HG03045 (cell line): Measurements from ENCODE around the gene SESN2.
"Not testable (repeated sequence)": the region's sequence is repeated elsewhere in the genome, so short reads cannot be mapped to it uniquely, and the experiment has no call there.

ENCODE experiments used
- ATAC-seq: cut with Tn5 transposase; IDR thresholded peaks from one replicate; pipeline ENCODE4 v1.9.1; 2021; ENCODE audit warnings: mild to moderate bottlenecking, moderate library complexity; ENCODE audit not compliant: unreplicated experiment

The SESN2 gene

GRCh38 chr1:28326984-28327383 is 67.7 kb downstream of the SESN2 start:
- no peak for ATAC-seq

DNA sequence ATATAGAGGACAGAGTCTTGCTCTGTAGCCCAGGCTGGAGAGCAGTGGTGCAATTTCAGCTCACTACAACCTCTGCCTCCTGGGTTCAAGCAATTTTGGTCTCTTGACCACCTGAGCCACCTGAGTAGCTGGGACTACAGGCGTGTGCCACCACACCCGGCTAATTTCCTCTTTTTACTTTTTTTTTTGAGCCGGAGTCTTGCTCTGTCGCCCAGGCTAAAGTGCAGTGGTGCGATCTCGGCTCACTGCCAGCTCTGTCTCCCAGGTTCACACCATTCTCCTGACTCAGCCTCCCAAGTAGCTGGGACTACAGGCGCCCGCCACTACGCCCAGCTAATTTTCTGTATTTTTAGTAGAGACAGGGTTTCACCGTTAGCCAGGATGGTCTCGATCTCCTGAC is 68.1 kb downstream of the SESN2 start:
- not testable (repeated sequence) for ATAC-seq

DNA sequence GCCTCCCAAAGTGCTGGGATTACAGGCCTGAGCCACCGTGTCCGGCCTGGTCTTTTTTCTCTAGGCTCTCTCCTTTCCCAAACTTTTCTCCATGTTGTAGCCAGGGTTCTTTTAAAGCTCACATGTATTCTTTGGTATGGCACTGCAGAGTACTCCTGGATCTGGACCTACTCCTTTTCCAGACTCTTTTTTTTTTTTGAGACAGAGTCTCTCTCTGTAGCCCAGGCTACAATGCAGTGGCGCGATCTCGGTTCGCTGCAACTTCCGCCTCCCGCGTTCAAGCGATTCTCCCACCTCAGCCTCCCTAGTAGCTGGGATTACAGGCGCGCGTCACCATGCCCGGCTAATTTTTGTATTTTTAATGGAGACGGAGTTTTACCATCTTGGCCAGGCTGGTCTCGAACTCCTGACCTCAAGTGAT is 68.9 kb downstream of the SESN2 start:
- ATAC-seq = no peak

DNA sequence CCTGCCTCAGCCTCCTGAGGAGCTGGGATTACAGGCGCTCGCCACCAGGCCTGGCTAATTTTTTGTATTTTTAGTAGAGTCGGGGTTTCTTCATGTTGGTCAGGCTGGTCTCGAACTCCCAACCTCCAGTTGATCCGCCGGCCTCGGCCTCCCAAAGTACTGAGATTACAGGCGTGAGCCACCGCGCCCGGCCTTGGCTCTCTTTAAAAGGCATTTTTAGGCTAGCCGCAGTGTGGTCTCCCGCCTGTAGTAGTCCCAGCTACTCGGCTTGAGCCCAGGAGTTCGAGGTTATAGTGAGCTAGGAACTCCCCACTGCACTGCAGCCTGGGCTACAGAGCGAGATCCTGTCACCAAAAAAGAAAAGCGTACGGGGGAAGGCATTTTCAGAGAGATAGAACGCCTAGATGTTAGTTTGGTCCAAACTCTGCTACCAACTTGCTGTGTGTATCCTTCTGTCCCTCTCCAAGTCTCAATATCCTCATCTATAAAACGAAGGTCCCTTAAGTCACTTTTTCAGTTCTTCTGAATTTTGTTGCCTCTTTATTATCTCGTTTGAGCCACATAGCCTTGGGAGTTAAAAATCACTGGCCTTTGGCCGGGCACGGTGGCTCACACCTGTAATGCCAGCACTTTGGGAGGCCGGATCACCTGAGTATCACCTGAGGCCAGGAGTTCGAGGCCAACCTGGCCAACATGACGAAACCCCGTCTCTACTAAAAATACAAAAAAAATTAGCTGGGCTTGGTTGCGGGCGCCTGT is 70.3 kb downstream of the SESN2 start:
- ATAC-seq = no peak
